GM23248 (cell line): ENCODE data around the gene CHST11.

Experiments
- EZH2 ChIP-seq: fragments of 200-600 bp; sonication (generic); IDR thresholded peaks from 2 replicates; pipeline ENCODE4 v1.6.1; 2018; ENCODE audit warnings: antibody characterized with exemption, mild to moderate bottlenecking; ENCODE audit not compliant: insufficient read depth, poor library complexity, severe bottlenecking
- EZH2phosphoT487 ChIP-seq: fragments of 200-600 bp; sonication (generic); IDR thresholded peaks from 2 replicates; pipeline ENCODE4 v1.6.1; 2018; ENCODE audit warnings: antibody characterized with exemption, moderate library complexity, mild to moderate bottlenecking, low read depth; ENCODE audit not compliant: insufficient read depth

DNA sequence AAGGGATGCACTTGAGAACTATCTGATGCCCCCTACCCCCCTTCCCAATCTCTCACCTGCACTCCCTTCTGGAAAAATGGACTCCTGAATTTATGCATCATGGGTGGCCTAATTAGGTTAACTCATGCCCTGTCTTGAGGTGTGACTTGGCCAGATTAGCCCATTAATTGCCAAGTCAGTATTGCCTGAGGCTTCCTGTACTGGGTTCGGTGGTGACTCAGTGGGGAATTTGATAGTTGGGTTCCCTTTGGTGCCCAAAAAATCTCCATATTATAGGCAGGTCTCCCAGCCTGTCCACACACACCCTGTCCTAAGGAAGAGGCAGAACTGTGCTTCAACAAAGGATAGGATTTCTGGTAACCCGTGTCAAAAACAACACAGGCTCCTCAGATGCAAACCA, 146.1 kb downstream of the CHST11 start:
- TF ChIP-seq EZH2, result no peak
- no peak for TF ChIP-seq EZH2phosphoT487
